ENCODE measurements around the gene DOCK10. TPM values are rescaled to one million over a fixed set of nuclear protein-coding genes. Genes with fewer than 3 reads are reported as not detected.

DOCK10 gene
- total and polyA plus RNA-seq, 2 experiments from 2014 or later: 1.1 to 3.2 TPM

DNA sequence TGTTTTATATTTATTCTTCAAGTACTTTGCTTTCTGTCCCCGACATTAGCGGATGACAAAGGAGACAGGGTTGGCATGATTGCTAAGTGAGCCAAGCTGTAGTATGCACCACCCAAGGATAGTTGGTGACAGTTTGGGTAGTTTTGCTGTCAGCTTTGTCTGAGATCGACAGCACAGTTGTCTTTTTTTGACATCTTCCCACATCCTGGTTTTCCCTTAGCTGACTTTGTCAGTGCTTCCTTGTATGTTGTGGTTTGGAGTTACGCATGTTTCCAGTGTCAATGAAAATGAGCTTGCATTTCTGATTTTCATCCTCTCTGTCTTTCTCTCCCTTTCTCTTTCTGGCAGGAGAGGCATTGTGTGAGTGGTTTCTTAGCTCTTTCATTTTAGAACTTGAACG is 44.6 kb upstream of the DOCK10 start:
- 93% methylated on average over 5 of the region's 5 CpGs for WGBS (ENCODE audit: low lambda C conversion rate, missing lambda C conversion rate)
- Histone ChIP-seq H3K27ac (no peak overlapping the region), H3K9me3 (ENCODE audit: low read depth) (no peaks in the 10 kb centered on the region), H3K4me2 (no peak overlapping the region), H3K27me3 (no peaks in the 10 kb centered on the region), H3K9me2 (replicated peaks; ENCODE audit: insufficient read depth) (no peaks in the 10 kb centered on the region), H4K20me1 (ENCODE audit: insufficient read depth, poor library complexity, severe bottlenecking) (no peaks in the 10 kb centered on the region), H3K79me2 (no peaks in the 10 kb centered on the region), H2AFZ (no peak overlapping the region), H3K36me3 (replicated peaks; ENCODE audit: insufficient read depth, low read depth) (no peaks in the 10 kb centered on the region), H3K4me3 (no peak overlapping the region), H3K4me1 (ENCODE audit: insufficient read depth) (no peaks in the 10 kb centered on the region)
- TF ChIP-seq, protein P1, sequence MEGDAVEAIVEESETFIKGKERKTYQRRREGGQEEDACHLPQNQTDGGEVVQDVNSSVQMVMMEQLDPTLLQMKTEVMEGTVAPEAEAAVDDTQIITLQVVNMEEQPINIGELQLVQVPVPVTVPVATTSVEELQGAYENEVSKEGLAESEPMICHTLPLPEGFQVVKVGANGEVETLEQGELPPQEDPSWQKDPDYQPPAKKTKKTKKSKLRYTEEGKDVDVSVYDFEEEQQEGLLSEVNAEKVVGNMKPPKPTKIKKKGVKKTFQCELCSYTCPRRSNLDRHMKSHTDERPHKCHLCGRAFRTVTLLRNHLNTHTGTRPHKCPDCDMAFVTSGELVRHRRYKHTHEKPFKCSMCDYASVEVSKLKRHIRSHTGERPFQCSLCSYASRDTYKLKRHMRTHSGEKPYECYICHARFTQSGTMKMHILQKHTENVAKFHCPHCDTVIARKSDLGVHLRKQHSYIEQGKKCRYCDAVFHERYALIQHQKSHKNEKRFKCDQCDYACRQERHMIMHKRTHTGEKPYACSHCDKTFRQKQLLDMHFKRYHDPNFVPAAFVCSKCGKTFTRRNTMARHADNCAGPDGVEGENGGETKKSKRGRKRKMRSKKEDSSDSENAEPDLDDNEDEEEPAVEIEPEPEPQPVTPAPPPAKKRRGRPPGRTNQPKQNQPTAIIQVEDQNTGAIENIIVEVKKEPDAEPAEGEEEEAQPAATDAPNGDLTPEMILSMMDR (IDR thresholded peaks at IDR 0.05; ENCODE audit: poor library complexity): no peak
- TF ChIP-seq EZH2 (IDR thresholded peaks at IDR 0.05; ENCODE audit: borderline replicate concordance) (no peak), EZH2phosphoT487 (IDR thresholded peaks at IDR 0.05; ENCODE audit: low read depth, severe bottlenecking, unreplicated experiment) (no peak)
- no peak for DNase-seq (ENCODE audit: low spot score)

DNA sequence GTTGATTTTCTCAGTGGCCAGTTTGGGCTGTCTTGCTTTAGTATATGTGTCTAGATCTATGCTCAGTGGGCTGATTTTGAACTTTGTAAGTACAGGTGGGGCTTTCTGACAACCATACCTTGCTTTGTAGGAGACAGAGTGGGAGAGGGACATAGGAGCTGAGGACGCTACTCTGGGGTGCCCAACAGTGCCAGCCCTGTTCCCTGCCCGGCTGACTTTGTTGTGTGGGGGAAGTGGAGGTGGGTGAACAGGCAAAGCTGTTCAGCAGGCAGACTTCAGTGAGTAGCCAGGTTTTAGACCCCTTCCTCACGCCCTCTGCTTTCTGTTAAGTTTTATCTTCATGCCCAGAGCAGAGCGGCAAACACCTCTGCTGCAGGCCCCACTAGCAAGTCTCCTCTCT is 44.2 kb upstream of the DOCK10 start:
- 97% methylated on average over 4 of the region's 4 CpGs for WGBS (ENCODE audit: low lambda C conversion rate, missing lambda C conversion rate)
- Histone ChIP-seq H3K27me3 (no peaks in the 10 kb centered on the region), H3K4me3 (no peak overlapping the region)

DNA sequence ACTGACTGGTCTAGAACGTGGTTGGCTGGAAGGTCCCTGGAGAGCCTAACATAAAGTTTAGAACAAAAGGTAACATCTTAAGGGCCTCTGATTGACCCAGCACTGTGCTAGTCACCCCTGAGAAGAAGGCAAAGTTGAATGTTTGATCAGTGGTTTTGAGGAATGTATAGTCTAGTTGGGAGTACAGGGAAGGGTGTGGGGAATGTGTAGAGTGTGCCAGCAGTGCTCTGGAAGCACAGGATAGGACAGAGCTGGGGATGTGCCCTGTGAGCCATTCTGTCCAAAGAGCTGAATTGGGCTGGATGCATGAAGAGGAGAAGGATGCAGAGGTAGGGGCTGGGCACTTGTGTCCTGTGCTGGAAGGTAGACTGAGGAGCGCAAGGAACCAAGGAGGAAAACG is 41.0 kb upstream of the DOCK10 start:
- no peaks in the 10 kb centered on the region for H3K9me3 ChIP-seq (ENCODE audit: low read depth)
- no peak for DNase-seq (ENCODE audit: low spot score)
- 92% methylated on average over 3 of the region's 3 CpGs for WGBS (ENCODE audit: low lambda C conversion rate, missing lambda C conversion rate)
- H2AFZ ChIP-seq: no peak overlapping the region
- TF ChIP-seq EZH2phosphoT487 (IDR thresholded peaks at IDR 0.05; ENCODE audit: low read depth, severe bottlenecking, unreplicated experiment) (no peak), EZH2 (IDR thresholded peaks at IDR 0.05; ENCODE audit: borderline replicate concordance) (no peak)
- TF ChIP-seq, protein P1 (IDR thresholded peaks at IDR 0.05; ENCODE audit: poor library complexity): no peak
- H3K27me3 ChIP-seq: no peaks in the 10 kb centered on the region
- H3K9me2 ChIP-seq (replicated peaks; ENCODE audit: insufficient read depth): no peaks in the 10 kb centered on the region
- H4K20me1 ChIP-seq (ENCODE audit: insufficient read depth, poor library complexity, severe bottlenecking): no peaks in the 10 kb centered on the region
- H3K4me2 ChIP-seq: no peak overlapping the region
- H3K36me3 ChIP-seq (replicated peaks; ENCODE audit: insufficient read depth, low read depth): no peaks in the 10 kb centered on the region
- no peak overlapping the region for H3K4me3 ChIP-seq
- no peaks in the 10 kb centered on the region for H3K4me1 ChIP-seq (ENCODE audit: insufficient read depth)
- H3K27ac ChIP-seq: no peak overlapping the region
- H3K79me2 ChIP-seq: no peaks in the 10 kb centered on the region

More for the DNA sequence above, 44.2 kb upstream of the DOCK10 start:
- Histone ChIP-seq H3K9me2 (replicated peaks; ENCODE audit: insufficient read depth) (no peaks in the 10 kb centered on the region), H3K27ac (no peak overlapping the region), H2AFZ (no peak overlapping the region), H3K9me3 (ENCODE audit: low read depth) (no peaks in the 10 kb centered on the region), H3K36me3 (replicated peaks; ENCODE audit: insufficient read depth, low read depth) (no peaks in the 10 kb centered on the region), H4K20me1 (ENCODE audit: insufficient read depth, poor library complexity, severe bottlenecking) (no peaks in the 10 kb centered on the region), H3K4me2 (no peak overlapping the region), H3K79me2 (no peaks in the 10 kb centered on the region), H3K4me1 (ENCODE audit: insufficient read depth) (no peaks in the 10 kb centered on the region)
- no peak for DNase-seq (ENCODE audit: low spot score)
- TF ChIP-seq EZH2phosphoT487 (IDR thresholded peaks at IDR 0.05; ENCODE audit: low read depth, severe bottlenecking, unreplicated experiment) (no peak), EZH2 (IDR thresholded peaks at IDR 0.05; ENCODE audit: borderline replicate concordance) (no peak)
- TF ChIP-seq, protein P1 (IDR thresholded peaks at IDR 0.05; ENCODE audit: poor library complexity): no peak

DNA sequence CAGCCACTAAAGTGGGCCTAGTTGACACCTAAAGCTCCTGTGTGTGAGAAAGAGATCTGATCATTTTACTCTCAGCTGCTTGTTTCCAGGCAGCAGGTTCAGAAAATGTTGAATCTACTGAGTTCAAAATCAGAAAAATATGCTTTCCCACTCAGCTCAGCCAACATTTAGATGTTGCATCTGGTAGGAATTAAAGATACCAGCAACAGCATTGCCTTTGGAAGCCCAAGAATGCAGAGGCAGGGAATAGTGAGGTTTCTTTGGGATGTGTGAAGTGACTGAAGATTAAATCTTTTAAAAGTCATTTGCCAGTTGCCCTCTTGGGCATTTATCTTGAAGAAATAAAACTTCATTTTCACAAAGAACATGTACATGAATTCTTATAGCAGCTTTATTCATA is 33.9 kb upstream of the DOCK10 start:
- no peaks in the 10 kb centered on the region for H4K20me1 ChIP-seq (ENCODE audit: insufficient read depth, poor library complexity, severe bottlenecking)
- H3K27ac ChIP-seq: no peak overlapping the region
- H3K36me3 ChIP-seq (replicated peaks; ENCODE audit: insufficient read depth, low read depth): no peaks in the 10 kb centered on the region
- H3K4me1 ChIP-seq (ENCODE audit: insufficient read depth): no peaks in the 10 kb centered on the region
- no peaks in the 10 kb centered on the region for H3K9me2 ChIP-seq (replicated peaks; ENCODE audit: insufficient read depth)
- peaks cover 5% of the 10 kb centered on the region for H3K27me3 ChIP-seq
- DNase-seq (ENCODE audit: low spot score): no peak
- no peaks in the 10 kb centered on the region for H3K79me2 ChIP-seq
- no peaks in the 10 kb centered on the region for H3K9me3 ChIP-seq (ENCODE audit: low read depth)
- no peak overlapping the region for H2AFZ ChIP-seq
- H3K4me2 ChIP-seq: no peak overlapping the region
- no peak for TF ChIP-seq EZH2phosphoT487 (IDR thresholded peaks at IDR 0.05; ENCODE audit: low read depth, severe bottlenecking, unreplicated experiment)
- TF ChIP-seq, protein P1 (IDR thresholded peaks at IDR 0.05; ENCODE audit: poor library complexity): no peak
- TF ChIP-seq EZH2 (IDR thresholded peaks at IDR 0.05; ENCODE audit: borderline replicate concordance): no peak
- no peak overlapping the region for H3K4me3 ChIP-seq
